ENCODE data around the gene TMEM52B.

- TF ChIP-seq, protein P1, sequence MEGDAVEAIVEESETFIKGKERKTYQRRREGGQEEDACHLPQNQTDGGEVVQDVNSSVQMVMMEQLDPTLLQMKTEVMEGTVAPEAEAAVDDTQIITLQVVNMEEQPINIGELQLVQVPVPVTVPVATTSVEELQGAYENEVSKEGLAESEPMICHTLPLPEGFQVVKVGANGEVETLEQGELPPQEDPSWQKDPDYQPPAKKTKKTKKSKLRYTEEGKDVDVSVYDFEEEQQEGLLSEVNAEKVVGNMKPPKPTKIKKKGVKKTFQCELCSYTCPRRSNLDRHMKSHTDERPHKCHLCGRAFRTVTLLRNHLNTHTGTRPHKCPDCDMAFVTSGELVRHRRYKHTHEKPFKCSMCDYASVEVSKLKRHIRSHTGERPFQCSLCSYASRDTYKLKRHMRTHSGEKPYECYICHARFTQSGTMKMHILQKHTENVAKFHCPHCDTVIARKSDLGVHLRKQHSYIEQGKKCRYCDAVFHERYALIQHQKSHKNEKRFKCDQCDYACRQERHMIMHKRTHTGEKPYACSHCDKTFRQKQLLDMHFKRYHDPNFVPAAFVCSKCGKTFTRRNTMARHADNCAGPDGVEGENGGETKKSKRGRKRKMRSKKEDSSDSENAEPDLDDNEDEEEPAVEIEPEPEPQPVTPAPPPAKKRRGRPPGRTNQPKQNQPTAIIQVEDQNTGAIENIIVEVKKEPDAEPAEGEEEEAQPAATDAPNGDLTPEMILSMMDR (IDR thresholded peaks at IDR 0.05): no peak
- no peak for TF ChIP-seq POLR2A (IDR thresholded peaks at IDR 0.05)
These were observed 15.4 kb downstream of the TMEM52B start for GRCh38 chr12:10194160-10194670.
